GM12878 (cell line): ENCODE data around the gene SP6. TPM values are rescaled to one million over a fixed set of nuclear protein-coding genes. Genes with fewer than 3 reads are reported as not detected.
A peak's percentile ranks its signal among the peaks of the same experiment; 100 is the strongest.

Experiments
- BHLHE40 ChIP-seq, 2 experiments: fragments of 450-650 bp in 1 of 2; IDR thresholded peaks; 2 replicates each; pipeline ENCODE4 v1.6.1; 2011 to 2017; ENCODE audit warnings: low read depth in 2 of 2, borderline replicate concordance in 1 of 2, improper control_type of control experiment in 1 of 2, low read length in 1 of 2, mild to moderate bottlenecking in 1 of 2
- ETV6 ChIP-seq, 2 experiments: fragments of 450-650 bp in 1 of 2; IDR thresholded peaks in 1 of 2; conservative IDR thresholded peaks in 1 of 2; 2 replicates each; pipeline ENCODE4 v1.6.1; 2014; ENCODE audit warnings: antibody characterized with exemption in 1 of 2, borderline replicate concordance in 1 of 2, low read depth in 1 of 2, mild to moderate bottlenecking in 1 of 2, moderate library complexity in 1 of 2
- HDAC6 ChIP-seq: fragments of 200-600 bp; sonication (generic); IDR thresholded peaks from one replicate; pipeline ENCODE4 v1.8.0; 2017; ENCODE audit warnings: antibody characterized with exemption; ENCODE audit not compliant: unreplicated experiment
- HDGF ChIP-seq: fragments of 450-650 bp; IDR thresholded peaks from 2 replicates; pipeline ENCODE4 v1.6.1; 2016; ENCODE audit warnings: antibody characterized with exemption
- NKRF ChIP-seq: fragments of 450-650 bp; conservative IDR thresholded peaks from 2 replicates; pipeline ENCODE4 v1.6.1; 2017; ENCODE audit warnings: mild to moderate bottlenecking, moderate library complexity
- PAX5 ChIP-seq: IDR thresholded peaks from 2 replicates; pipeline ENCODE4 v1.6.1; 2011; ENCODE audit warnings: low read depth, low read length, borderline replicate concordance
- POLR2A ChIP-seq: IDR thresholded peaks from 2 replicates; pipeline ENCODE4 v1.6.1; 2011; ENCODE audit warnings: low read depth, mild to moderate bottlenecking, low read length
- SMARCA5 ChIP-seq: fragments of 450-650 bp; IDR thresholded peaks from 2 replicates; pipeline ENCODE4 v1.6.1; 2017; ENCODE audit warnings: mild to moderate bottlenecking
- TBL1XR1 ChIP-seq: IDR thresholded peaks from 2 replicates; pipeline ENCODE4 v1.6.1; 2012; ENCODE audit warnings: low read depth, low read length, improper control_type of control experiment
- ZBED1 ChIP-seq: IDR thresholded peaks from 2 replicates; pipeline ENCODE4 v1.6.1; 2016; ENCODE audit warnings: borderline replicate concordance
- ZNF217 ChIP-seq: fragments of 450-650 bp; IDR thresholded peaks from 2 replicates; pipeline ENCODE4 v1.6.1; 2017; ENCODE audit warnings: antibody characterized with exemption, mild to moderate bottlenecking
- polyA plus RNA-seq, 11 experiments: library from polyadenylated mRNA; depleted of rRNA in 4 of 11; unstranded in 6 of 11; stranded (reverse) in 5 of 11; fragments of >200 nt; fragmentation: Nextera tagmentation in 4 of 11; fragmentation: Illumina TruSeq in 1 of 11; extraction: Ambion mirVana in 4 of 11; extraction: Trizol in 1 of 11; gene quantifications; 1 replicate in 1 of 11; 2 replicates in 10 of 11; pipeline versions ENCODE4 v1.2.1 to v1.2.3, GENCODE V29; 2011 to 2016; ENCODE audit warnings: inconsistent platforms in 2 of 11, missing spikeins in 2 of 11, low read depth in 1 of 11
- total RNA-seq, 4 experiments: library from RNA; depleted of rRNA in 3 of 4; stranded (reverse); fragments of >200 nt in 3 of 4; fragmentation: Illumina TruSeq in 1 of 4; extraction: Trizol in 1 of 4; gene quantifications; 2 replicates each; pipeline versions ENCODE4 v1.2.1 to v1.2.3, GENCODE V29; 2013 to 2021
- TF ChIP-seq, protein P1 (sequence below): fragments of 450-650 bp; formaldehyde crosslinking; IDR thresholded peaks from 2 replicates; pipeline ENCODE4 v1.4.0; 2020; ENCODE audit warnings: mild to moderate bottlenecking, moderate library complexity
- TF ChIP-seq, protein P2 (sequence below): fragments of 450-650 bp; IDR thresholded peaks from 2 replicates; pipeline ENCODE4 v1.6.1; 2017; ENCODE audit warnings: mild to moderate bottlenecking, moderate library complexity
- TF ChIP-seq, protein P3 (sequence below): fragments of 450-650 bp; IDR thresholded peaks from 2 replicates; pipeline ENCODE4 v1.6.1; 2017; ENCODE audit warnings: borderline replicate concordance
- TF ChIP-seq, protein P4 (sequence below): fragments of 450-650 bp; IDR thresholded peaks from 2 replicates; pipeline ENCODE4 v1.6.1; 2017; ENCODE audit warnings: antibody characterized with exemption, mild to moderate bottlenecking, moderate library complexity

The SP6 gene
- total and polyA plus RNA-seq, 10 of the 15 experiments (the other 5 are each of a cell fraction or from before 2014, with no cell fraction given): 0.05 to 0.15 (median 0.06) TPM; not detected in 7

DNA sequence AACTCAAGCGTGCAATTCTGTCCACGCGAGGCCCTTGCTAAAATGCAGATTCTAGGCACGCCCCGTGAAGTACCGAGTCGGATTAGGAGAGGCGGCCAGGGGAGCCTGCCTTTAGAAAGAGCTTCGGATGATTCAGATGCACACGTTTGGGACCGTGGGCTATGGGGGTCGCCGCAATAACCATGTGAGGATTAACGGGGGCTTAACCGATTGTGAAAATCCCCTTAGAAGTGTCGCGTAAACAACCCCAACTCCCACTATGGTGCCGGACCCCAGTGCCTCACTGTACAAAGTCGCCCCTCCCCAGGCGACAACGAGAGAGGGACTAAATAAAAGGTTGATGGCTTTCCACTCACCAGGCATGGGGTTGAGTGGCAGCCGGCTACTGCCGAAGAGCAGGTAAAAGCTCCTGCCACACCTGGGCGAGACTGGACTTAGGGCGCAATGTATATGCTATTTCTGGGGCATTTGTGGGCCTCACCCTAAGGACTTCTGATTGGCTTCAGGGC is 44.4 kb upstream of the SP6 start (continued):
- TF ChIP-seq, protein P1, sequence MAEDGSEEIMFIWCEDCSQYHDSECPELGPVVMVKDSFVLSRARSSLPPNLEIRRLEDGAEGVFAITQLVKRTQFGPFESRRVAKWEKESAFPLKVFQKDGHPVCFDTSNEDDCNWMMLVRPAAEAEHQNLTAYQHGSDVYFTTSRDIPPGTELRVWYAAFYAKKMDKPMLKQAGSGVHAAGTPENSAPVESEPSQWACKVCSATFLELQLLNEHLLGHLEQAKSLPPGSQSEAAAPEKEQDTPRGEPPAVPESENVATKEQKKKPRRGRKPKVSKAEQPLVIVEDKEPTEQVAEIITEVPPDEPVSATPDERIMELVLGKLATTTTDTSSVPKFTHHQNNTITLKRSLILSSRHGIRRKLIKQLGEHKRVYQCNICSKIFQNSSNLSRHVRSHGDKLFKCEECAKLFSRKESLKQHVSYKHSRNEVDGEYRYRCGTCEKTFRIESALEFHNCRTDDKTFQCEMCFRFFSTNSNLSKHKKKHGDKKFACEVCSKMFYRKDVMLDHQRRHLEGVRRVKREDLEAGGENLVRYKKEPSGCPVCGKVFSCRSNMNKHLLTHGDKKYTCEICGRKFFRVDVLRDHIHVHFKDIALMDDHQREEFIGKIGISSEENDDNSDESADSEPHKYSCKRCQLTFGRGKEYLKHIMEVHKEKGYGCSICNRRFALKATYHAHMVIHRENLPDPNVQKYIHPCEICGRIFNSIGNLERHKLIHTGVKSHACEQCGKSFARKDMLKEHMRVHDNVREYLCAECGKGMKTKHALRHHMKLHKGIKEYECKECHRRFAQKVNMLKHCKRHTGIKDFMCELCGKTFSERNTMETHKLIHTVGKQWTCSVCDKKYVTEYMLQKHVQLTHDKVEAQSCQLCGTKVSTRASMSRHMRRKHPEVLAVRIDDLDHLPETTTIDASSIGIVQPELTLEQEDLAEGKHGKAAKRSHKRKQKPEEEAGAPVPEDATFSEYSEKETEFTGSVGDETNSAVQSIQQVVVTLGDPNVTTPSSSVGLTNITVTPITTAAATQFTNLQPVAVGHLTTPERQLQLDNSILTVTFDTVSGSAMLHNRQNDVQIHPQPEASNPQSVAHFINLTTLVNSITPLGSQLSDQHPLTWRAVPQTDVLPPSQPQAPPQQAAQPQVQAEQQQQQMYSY (CRISPR knock-in tag): no peak
- no peak for TF ChIP-seq TBL1XR1
- TF ChIP-seq, protein P2, sequence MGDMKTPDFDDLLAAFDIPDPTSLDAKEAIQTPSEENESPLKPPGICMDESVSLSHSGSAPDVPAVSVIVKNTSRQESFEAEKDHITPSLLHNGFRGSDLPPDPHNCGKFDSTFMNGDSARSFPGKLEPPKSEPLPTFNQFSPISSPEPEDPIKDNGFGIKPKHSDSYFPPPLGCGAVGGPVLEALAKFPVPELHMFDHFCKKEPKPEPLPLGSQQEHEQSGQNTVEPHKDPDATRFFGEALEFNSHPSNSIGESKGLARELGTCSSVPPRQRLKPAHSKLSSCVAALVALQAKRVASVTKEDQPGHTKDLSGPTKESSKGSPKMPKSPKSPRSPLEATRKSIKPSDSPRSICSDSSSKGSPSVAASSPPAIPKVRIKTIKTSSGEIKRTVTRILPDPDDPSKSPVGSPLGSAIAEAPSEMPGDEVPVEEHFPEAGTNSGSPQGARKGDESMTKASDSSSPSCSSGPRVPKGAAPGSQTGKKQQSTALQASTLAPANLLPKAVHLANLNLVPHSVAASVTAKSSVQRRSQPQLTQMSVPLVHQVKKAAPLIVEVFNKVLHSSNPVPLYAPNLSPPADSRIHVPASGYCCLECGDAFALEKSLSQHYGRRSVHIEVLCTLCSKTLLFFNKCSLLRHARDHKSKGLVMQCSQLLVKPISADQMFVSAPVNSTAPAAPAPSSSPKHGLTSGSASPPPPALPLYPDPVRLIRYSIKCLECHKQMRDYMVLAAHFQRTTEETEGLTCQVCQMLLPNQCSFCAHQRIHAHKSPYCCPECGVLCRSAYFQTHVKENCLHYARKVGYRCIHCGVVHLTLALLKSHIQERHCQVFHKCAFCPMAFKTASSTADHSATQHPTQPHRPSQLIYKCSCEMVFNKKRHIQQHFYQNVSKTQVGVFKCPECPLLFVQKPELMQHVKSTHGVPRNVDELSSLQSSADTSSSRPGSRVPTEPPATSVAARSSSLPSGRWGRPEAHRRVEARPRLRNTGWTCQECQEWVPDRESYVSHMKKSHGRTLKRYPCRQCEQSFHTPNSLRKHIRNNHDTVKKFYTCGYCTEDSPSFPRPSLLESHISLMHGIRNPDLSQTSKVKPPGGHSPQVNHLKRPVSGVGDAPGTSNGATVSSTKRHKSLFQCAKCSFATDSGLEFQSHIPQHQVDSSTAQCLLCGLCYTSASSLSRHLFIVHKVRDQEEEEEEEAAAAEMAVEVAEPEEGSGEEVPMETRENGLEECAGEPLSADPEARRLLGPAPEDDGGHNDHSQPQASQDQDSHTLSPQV: peak; percentile 79; the same call in 1 of the 2 replicates
- TF ChIP-seq ZBED1: no peak
- TF ChIP-seq, protein P3, sequence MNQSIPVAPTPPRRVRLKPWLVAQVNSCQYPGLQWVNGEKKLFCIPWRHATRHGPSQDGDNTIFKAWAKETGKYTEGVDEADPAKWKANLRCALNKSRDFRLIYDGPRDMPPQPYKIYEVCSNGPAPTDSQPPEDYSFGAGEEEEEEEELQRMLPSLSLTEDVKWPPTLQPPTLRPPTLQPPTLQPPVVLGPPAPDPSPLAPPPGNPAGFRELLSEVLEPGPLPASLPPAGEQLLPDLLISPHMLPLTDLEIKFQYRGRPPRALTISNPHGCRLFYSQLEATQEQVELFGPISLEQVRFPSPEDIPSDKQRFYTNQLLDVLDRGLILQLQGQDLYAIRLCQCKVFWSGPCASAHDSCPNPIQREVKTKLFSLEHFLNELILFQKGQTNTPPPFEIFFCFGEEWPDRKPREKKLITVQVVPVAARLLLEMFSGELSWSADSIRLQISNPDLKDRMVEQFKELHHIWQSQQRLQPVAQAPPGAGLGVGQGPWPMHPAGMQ: no peak
- TF ChIP-seq HDAC6: no peak
- peak; percentile 73; the same call in 1 of the 2 replicates for TF ChIP-seq NKRF
- 0 out of 2 replicates have a peak, but pooled peaks have one; percentile 55 for TF ChIP-seq SMARCA5
- TF ChIP-seq HDGF: peak; percentile 21; the same call in 1 of the 2 replicates
- no peak for TF ChIP-seq ETV6 (conservative IDR thresholded peaks at IDR 0.05 in 1 of 2, IDR thresholded peaks at IDR 0.05 in 1 of 2; ENCODE audit: borderline replicate concordance in 1 of 2, low read depth in 1 of 2)
- TF ChIP-seq, protein P4, sequence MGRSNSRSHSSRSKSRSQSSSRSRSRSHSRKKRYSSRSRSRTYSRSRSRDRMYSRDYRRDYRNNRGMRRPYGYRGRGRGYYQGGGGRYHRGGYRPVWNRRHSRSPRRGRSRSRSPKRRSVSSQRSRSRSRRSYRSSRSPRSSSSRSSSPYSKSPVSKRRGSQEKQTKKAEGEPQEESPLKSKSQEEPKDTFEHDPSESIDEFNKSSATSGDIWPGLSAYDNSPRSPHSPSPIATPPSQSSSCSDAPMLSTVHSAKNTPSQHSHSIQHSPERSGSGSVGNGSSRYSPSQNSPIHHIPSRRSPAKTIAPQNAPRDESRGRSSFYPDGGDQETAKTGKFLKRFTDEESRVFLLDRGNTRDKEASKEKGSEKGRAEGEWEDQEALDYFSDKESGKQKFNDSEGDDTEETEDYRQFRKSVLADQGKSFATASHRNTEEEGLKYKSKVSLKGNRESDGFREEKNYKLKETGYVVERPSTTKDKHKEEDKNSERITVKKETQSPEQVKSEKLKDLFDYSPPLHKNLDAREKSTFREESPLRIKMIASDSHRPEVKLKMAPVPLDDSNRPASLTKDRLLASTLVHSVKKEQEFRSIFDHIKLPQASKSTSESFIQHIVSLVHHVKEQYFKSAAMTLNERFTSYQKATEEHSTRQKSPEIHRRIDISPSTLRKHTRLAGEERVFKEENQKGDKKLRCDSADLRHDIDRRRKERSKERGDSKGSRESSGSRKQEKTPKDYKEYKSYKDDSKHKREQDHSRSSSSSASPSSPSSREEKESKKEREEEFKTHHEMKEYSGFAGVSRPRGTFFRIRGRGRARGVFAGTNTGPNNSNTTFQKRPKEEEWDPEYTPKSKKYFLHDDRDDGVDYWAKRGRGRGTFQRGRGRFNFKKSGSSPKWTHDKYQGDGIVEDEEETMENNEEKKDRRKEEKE: no peak
- TF ChIP-seq BHLHE40 (IDR thresholded peaks at IDR 0.05; ENCODE audit: borderline replicate concordance in 1 of 2, low read depth in 2 of 2, low read length in 1 of 2): 0 out of 4 replicates have a peak, but pooled peaks of 1 of the 2 experiments have one; percentile 9
- TF ChIP-seq PAX5: no peak
- TF ChIP-seq POLR2A: peak; percentile 88
- peak; percentile 15; the same call in 1 of the 2 replicates for TF ChIP-seq ZNF217
